ENCODE data around the gene EFNA3.

Gene EFNA3

DNA sequence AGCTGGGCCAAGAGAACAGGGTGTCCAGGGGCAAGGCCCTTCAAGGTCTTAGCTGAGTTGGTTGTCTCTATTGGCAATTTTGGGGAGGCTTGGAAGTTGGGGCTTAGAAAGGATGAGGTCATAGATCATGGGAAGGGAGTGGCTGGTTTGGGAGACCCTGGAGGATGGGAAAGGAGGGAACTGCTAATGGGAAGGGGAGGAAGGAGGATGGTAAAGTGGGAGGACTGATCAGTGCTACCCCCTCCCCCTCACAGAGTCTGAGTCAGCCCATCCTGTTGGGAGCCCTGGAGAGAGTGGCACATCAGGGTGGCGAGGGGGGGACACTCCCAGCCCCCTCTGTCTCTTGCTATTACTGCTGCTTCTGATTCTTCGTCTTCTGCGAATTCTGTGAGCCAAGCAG lies 10.0 kb upstream of the EFNA3 start:
- TF ChIP-seq, protein P1, sequence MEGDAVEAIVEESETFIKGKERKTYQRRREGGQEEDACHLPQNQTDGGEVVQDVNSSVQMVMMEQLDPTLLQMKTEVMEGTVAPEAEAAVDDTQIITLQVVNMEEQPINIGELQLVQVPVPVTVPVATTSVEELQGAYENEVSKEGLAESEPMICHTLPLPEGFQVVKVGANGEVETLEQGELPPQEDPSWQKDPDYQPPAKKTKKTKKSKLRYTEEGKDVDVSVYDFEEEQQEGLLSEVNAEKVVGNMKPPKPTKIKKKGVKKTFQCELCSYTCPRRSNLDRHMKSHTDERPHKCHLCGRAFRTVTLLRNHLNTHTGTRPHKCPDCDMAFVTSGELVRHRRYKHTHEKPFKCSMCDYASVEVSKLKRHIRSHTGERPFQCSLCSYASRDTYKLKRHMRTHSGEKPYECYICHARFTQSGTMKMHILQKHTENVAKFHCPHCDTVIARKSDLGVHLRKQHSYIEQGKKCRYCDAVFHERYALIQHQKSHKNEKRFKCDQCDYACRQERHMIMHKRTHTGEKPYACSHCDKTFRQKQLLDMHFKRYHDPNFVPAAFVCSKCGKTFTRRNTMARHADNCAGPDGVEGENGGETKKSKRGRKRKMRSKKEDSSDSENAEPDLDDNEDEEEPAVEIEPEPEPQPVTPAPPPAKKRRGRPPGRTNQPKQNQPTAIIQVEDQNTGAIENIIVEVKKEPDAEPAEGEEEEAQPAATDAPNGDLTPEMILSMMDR (IDR thresholded peaks at IDR 0.05; ENCODE audit: low read depth, low read length, missing control alignments), result no peak
- H3K4me3 ChIP-seq (ENCODE audit: low read depth, low read length), result no peak overlapping the region
- no peak for DNase-seq (ENCODE audit: low read depth)

DNA sequence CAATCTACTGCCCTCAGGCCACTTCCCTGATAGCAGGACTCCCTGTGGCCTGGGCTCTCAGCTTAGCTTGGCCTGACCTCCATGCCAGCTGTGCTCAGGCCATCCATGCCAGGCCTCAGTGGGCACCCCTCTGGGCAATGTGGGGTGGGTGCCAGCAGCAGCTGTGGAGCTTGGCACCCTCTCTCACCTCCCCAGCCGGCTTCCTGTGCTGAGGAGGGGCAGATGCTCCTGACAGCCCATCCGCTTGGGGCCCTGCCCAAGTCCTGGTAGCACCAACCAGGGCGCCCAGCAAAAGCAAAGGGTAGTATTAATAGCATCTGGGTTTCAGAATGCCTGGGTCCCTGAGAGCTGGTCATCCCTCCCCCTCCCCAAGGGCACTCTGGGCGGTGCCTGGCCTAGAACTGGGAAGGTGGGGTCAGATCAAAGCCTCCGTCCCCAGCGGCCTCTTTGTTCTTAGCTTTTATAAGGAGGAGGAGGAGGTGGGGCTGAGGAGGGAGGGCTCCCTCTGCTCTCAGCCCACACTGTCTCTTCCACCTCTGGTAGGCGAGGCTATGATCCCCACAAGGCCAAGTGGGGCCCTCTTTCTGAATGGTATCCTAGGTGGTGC lies 9.0 kb upstream of the EFNA3 start:
- no peak overlapping the region for H3K4me3 ChIP-seq (ENCODE audit: low read depth, low read length)
- TF ChIP-seq, protein P1 (IDR thresholded peaks at IDR 0.05; ENCODE audit: low read depth, low read length, missing control alignments), result no peak

DNA sequence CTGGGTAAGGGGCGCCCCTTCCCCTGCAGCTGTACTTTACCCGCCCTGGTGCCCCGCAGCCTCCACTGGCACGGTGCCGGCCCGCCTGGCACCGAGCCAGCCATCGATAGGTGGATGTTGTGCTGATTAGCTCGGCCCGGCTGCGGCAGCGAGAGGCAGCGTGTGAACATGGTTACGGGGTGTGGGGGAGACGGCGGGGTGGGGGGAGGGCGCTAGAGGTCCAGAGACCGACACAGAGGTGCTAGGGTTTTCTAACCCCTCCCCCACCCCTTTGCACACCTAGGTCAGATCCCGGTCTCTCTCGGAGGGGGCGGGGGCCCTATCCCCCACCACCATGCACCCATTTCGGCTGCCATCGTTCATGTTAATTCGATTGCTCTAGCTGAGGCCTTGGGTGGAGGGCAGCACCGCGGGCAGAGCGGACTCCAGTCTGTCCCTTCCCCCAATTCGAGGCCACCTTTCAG lies 8.4 kb upstream of the EFNA3 start:
- TF ChIP-seq, protein P1 (IDR thresholded peaks at IDR 0.05; ENCODE audit: low read depth, low read length, missing control alignments), result no peak
- DNase-seq (ENCODE audit: low read depth), result no peak
- no peak overlapping the region for H3K4me3 ChIP-seq (ENCODE audit: low read depth, low read length)

More for the DNA sequence above, 9.0 kb upstream of the EFNA3 start:
- DNase-seq (ENCODE audit: low read depth), result no peak

DNA sequence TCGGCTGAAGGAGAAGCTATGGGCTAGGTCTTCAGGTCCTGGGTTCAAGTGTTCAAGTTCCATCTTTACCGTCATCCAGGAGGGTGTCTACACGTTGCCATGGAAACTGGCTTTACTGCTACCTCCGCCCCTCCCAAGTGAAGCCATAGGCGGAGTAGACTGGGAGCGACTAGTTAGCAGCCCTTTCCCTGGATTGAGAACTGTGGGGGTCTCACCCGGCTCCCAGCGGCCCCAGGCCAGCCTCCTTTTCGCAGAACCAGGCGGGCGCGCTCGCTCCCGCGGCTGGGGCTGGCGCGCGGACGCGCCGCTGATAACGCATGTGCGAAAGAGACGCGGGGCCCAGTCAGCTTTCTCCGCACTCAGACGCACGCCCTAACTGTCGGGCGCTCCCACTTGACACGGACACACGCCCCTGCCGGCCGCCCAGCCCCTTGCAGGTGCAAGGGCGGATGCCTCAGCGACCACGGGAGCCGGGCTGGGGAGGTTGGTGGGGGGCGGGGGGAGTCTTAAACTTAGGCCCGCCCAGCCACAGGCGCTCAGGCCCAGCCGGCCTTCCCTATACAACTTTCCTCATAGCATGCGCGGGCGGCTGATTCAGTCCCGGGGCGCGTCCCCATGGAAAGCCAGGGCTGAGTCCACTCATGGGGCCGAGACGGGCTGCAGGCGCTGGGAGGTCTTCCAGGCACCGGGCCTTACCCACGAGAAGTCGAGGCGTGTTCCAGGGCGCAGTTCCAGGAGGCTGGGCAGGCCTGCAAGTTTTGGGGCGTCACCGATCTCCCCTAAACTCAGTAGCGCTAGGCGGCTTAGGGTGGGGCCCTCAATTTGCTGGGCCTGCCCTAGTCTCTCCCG lies 7.7 kb upstream of the EFNA3 start:
- TF ChIP-seq, protein P1 (IDR thresholded peaks at IDR 0.05; ENCODE audit: low read depth, low read length, missing control alignments), result peak; percentile 51
- H3K4me3 ChIP-seq (ENCODE audit: low read depth, low read length), result peak overlapping the region; percentile 51
- DNase-seq (ENCODE audit: low read depth), result no peak

DNA sequence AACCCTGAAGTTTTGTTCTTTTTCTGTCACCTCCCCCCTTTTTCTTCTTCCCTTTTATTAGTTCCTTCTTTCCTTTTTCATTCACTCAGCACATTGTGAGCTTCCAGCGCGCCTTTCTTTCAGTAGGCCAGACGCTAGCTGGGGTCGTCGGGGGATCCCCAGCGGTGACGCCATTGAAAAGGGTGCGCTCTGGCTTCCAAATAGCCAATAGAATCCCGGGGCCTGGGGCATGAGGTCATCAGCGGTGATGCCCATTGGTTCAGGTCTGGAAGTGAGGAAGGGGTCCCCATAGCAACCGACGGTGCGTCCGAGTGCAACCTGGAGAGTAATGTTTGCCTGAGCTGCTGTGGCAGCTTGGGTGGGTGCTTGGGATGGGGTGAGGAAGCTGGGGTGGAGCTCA lies 6.9 kb upstream of the EFNA3 start:
- H3K4me3 ChIP-seq (ENCODE audit: low read depth, low read length), result no peak overlapping the region
- DNase-seq (ENCODE audit: low read depth), result no peak
- TF ChIP-seq, protein P1 (IDR thresholded peaks at IDR 0.05; ENCODE audit: low read depth, low read length, missing control alignments), result no peak

DNA sequence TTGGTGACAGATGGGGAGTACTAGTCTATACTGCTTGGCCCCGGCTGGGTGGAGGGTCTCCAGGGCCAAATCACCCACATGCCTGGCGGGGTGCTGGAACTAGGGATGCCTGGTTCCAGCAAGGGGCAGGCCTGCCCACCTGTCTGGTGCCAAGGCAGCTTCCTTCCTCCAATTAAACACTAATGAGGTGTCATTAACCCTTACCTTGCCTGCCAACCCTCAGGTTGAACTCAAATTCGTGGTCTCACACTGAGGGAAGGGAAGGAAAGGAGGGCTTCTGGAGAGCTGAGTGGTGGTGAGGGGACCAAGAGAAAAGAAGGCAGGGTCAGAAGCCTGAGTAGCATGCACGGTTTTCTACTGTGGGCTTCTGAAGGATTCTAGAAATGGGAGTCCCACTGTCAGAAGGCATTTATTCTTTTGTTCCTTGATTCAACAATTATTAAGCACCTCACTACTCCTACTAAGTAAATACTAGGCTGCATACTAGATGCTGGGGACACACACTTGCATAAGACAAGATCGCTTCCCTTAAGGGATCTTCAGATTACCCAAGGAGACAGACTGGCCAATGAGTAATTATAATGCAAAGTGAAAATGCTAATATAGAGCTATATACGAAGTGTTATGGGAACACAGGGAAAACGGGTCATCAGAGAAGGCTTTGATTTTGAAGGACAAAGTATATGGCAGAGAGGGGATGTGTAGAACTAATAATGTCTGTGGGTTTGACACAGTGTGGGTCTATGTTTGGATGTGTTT lies 5.9 kb upstream of the EFNA3 start:
- no peak overlapping the region for H3K4me3 ChIP-seq (ENCODE audit: low read depth, low read length)
- DNase-seq (ENCODE audit: low read depth), result no peak
- TF ChIP-seq, protein P1 (IDR thresholded peaks at IDR 0.05; ENCODE audit: low read depth, low read length, missing control alignments), result no peak
